HG03342 (cell line): Measurements from ENCODE around the gene MME.

Experiments used
- ATAC-seq: cut with Tn5 transposase; IDR thresholded peaks from one replicate; pipeline ENCODE4 v1.9.1; 2021; ENCODE audit warnings: mild to moderate bottlenecking, moderate library complexity; ENCODE audit not compliant: unreplicated experiment

The MME gene

DNA sequence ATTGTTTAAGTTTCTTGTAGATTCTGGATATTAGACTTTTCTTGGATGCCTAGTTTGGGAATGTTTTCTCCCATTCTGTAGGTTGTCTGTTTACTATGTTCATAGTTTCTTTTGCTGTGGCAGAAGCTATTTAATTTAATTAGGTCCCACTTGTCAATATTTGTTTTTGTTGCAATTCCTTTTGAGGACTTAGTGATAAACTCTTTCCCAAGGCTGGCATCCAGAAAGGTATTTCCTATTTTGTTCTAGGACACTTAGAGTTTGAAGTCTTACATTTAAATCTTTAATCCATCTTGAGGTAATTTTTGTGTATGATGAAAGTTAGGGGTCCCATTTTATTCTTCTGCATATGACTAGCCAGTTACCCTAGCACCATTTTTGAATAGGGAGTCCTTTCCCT lies 54.9 kb downstream of the MME start:
- ATAC-seq = no peak

DNA sequence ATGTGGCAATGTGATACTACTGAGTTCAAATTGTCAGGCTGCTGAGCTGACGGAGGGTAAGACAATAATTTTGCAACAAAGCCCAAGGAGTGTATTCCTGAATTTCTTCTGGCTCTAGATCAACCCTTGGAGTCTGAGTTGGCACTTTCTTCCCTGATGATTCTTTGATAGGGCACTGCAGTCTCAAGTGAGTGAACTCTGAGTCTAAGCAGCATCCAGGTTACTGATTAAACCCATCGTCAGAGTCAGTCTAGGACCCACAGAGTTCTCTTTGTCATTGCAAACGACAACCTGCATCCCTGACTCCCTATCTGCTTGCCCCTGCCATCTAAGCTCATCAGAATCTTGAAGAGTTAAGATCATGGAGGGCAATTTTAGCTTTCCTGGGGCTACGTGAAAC lies 58.6 kb downstream of the MME start:
- ATAC-seq = no peak

DNA sequence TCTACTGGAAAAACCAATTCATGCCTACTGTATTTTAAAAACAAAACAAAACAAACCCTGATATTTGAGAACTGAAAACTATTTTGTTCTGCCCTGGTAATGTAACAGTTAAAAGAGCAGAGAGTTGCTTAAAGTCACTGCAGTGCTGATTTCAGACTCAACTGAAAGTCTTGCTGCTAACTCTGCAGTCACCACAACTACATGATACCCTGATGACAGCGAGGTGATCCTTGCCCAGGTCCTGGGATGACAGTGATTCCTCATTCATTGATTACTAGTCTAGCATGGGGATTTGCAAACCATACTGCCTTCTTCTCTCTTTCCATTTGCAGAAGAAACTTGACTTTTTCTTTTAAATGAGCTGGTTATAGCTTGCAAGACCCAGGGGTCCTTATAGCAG lies 67.5 kb downstream of the MME start:
- no peak for ATAC-seq

DNA sequence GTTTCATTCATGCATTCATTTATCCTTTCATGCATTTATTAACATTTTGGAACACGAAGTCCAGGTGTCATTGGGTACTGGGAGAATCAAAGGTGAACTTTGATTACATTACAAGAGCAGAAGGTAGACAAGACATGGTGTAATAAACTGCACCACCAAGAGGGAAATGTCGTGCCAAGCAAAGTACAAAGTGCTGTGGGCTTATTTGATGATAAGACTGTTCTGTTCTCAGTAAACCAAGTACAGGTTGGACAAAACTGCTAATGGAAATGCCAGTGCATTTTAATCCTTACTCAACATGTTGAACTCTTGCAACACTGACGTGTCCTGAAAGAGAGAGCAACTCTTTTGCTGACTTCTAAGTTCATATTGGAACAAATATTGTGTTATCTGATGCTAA lies 69.4 kb downstream of the MME start:
- ATAC-seq = no peak

DNA sequence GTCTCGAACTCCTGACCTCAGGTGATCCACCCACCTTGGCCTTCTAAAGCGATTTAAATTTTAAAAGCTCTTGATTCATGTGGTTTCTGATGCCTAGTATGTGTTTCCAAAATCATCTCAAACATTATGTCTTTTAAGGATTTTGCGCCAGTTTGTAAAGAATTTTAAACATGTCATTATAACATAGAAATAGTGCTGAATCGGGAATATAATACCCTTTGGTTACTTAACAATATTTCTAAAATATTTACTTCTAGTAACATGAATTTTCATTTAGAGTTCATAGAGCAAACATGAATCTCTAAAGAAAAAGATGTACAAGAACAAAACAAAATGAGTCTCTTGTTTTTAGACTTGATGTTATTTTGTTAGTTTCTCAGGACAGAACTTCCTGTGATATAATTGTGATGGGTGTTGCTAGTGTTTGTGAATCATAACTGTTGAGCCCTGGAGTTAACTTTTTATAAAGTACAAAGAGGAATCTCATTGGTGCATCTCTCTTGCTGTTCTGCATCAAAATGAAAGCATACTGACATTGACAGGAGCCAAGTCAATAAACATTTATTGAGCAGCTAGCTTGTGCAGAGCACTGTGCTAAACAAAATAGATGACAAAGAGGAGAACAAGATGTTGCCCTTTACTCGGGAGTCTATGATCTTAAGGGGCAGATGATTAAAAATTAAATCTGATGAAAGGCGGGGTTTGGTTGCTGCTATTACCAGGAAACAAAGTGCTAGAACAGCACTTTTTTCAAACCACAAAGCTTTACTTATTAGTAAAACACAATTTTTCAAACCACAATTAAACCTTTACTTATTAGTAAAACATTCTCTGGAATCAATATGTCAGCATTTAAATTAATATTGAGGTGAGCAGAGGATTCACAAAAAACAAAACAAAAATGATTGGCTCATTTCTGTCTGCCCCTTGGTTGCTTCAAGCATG lies 73.4 kb downstream of the MME start:
- no peak for ATAC-seq

DNA sequence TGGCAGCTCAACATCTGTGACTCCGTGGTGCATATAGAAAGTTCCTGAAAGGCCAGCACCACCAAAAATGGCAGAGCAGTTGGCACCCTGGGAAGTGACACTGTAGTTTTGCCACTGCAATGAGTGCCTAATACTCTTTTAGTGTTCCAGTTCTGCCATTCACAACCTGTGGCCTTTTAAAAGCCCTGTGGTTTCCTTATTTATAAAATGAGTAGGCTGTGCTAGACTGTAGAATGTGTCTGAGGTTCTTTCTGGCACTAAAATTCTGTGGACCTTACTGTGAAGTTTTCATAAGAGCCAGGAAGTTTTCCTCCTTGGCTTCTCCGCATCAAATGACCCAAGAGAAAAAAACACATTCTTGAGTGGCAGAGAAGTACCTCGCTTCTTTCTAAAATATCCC lies 74.1 kb downstream of the MME start:
- ATAC-seq = no peak

DNA sequence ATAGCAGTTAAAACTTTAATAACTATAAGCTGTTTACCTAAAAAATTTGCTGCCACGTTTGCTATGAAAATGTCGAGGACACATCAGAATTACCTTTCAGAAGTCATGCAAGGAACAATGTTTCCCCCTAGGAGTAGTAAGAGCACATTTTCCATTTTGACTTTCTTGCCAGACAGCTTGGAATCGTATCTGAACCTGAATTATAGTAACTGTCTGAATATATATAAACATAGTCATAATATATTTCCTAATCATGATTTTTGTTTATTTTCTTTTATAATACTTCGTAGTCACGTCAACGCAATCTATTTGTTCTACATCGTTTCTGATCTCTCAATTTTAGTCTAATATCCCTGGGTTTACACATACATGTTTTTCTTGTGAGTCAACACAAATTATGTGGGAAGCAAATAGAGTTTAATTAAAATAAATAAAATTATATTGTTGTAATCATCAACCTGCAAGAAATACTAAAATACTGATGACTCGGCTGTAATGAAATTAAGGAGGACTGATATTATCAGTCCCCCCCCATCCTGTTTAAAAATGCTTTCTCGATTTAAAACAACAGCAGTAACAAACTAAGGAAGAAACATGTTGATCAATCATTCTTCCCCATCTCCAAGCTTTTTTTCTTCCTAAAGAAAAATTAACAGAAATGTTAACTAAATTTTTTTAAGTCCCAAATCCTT lies 78.4 kb downstream of the MME start:
- ATAC-seq = no peak

DNA sequence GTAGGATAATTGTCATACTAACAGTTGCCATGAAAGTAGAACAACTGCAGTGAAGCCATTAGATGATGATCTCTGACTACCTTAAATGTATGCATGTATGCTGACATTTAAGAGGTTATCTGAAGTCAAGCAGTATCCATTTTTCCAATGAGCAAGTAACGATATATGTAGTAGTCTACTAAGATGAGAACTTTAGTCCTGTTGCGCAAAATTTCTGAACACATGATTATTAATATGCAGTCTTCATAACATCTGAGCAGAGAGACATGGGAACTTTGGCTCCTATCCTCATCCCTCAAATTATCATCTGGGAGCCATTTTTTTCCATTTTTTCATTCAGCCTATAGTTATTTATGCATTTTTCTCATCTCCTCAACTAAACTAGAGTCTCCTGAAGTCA lies 79.2 kb downstream of the MME start:
- no peak for ATAC-seq

DNA sequence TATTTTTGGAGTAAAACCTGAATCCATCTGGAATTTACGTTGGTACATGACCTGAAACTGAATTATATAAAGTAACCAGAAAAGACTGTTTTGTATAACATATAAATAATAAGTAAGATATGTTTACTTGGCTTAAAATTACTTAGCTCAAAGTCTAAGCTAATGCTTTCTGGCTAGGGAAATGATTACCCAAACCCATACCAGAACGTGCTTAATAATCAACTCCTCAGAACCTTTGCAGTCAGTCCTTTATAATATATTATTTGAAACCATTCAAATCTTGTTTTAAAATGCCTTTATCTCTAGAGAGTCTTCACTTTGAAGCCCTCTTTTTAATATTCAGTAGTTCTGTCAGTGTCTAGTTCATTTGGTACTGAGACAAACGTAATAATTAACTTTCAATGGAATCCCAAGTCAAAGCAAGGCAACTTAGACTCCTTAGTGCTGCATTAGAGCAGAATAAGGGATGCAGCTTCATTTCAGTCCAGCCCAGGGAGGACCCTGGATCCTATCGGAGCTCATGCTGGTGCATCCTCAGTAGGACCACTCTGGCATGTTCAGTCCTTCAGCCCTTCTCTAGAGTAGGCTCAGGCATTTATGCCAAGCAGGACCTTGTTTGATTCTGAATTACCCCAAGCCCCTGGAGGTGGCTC lies 81.6 kb downstream of the MME start:
- ATAC-seq = no peak

DNA sequence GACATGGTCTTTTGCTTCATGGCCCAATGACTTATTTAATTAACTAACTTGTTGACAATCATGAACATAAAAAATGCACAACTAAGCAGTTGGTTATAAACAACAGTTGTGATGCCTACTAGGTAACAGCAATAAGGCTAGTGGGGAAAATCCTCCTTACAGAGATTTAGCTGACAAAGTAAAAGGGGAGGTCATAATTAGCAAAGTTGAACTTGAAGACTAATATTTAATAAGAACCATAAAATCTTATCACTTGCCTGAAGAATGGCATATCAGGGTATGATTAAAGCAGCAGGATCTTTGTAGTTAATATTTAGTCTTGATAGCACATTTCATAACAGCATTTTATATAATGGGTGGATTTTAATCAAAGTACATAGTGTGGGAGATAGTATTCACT lies 84.2 kb downstream of the MME start:
- no peak for ATAC-seq

DNA sequence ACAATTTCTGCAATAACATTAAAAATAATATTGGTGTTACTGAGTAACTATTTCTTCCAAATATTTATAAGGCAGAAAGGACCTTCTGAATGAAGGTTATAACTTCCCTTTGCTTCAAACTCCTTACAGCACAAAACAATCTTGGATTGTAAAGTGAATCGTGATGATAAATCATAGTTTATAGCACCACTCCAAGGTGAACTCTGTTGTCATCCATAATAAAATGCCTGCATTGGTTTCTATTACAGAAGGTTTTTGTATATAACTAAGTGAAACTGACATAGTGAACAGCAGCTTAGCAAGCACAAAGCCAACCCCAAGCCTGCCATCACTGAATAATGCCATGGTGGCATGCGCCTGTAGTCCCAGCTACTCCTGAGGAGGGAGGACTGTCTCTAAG lies 86.3 kb downstream of the MME start:
- no peak for ATAC-seq

DNA sequence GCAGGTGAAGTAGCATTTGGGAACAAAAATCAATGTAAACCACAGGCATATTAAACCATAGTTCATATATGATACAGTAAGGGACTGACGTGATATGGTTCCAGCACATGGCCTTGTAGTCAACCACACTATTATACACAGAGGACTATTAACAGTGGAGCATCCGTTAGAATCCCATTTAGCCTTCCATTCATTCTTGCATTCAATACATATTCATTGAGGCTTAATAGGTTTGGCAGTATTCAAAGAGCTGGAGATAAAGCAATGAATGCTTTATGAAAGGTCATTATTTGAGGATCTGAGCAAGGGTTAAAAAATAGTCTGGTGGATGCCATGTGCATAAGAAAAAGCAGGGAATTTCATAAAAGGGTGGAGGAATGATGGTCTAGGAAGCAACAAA lies 89.1 kb downstream of the MME start:
- ATAC-seq = no peak

DNA sequence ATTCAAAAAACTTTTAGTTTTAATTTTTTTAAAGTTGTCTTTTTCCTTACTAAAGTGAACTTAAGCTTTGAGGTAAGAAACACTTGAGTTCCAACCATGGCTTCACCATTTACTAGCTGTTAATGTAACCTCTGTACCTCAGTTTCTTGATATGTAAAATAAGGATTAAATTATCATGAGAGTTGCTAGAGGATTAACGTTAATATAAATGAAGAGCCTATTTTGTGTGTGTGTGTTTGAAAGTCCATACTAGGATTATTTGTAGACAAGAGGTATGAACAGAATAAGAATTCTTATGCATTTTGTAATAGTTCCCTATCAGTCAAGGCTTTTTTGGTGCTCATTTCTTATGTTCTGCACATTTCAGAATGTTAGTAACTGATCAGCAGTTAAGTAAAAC lies 93.7 kb downstream of the MME start:
- ATAC-seq = no peak

DNA sequence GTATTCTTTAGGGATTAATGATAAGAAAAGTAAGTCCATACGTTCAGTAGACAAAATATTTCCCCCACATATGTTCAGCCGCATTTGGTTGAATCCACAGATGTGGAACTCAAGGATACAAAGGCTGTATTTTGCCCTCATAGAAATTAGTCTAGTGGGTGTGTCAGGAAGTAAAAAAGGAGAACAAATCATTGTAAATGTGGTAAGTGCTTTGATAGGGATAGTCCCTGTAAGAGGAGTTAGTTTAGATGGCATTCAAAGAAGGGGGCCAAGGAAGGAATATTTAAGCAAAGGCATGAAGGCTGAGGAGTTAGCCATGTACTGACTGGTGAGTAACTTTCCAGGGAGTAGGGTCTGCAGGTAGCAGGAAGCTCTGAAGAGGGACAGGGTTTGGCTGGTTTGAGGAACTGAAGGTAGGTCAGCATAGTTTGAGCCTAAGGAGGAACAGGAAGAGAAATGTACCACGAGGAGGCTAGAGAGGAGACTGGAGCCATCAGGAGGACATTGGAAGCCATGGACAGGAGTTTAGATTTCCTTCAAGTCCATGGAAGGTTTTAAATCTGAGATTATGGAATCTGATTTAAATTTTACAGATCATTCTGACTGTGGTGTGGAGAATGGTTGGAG lies 98.8 kb downstream of the MME start:
- ATAC-seq = no peak

DNA sequence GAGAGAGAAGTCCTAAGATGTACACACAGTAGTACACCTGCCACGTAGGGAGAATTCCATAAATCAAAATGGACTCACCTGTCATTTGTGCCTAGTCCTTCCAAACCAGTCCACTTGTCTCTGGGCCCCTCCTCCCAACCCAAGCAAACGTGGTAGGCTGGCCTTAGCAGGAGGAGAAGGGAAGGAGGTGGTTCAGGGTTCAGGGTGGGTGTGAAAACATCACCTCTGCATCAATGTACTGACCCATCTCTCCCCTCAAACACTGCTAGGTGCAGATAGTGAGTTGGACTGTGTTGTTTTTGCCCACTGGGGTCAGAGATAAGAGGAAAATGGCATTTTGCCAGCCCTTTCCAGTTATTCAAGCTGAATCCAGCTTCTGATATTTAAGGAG lies 99.3 kb downstream of the MME start:
- no peak for ATAC-seq

DNA sequence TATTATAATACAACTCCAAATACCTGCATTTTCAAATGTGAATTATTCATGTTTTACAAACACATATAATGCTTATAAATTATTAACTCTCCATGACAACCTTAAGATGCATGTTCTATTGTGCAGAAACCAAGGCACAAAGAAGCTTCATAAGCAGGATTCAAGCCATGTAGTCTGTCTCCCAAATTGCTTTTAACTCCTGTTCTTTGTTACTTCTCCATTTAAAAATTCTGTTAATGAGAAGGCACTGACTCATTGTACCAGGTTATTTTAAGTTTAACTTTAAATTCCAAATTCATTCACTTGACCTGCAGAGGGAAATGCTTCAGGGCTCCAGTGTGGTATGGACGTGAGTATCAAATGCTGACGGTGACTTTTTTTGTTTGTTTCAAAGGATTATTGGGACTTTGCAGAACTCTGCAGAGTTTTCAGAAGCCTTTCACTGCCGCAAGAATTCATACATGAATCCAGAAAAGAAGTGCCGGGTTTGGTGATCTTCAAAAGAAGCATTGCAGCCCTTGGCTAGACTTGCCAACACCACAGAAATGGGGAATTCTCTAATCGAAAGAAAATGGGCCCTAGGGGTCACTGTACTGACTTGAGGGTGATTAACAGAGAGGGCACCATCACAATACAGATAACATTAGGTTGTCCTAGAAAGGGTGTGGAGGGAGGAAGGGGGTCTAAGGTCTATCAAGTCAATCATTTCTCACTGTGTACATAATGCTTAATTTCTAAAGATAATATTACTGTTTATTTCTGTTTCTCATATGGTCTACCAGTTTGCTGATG lies 100.0 kb downstream of the MME start:
- ATAC-seq = no peak

DNA sequence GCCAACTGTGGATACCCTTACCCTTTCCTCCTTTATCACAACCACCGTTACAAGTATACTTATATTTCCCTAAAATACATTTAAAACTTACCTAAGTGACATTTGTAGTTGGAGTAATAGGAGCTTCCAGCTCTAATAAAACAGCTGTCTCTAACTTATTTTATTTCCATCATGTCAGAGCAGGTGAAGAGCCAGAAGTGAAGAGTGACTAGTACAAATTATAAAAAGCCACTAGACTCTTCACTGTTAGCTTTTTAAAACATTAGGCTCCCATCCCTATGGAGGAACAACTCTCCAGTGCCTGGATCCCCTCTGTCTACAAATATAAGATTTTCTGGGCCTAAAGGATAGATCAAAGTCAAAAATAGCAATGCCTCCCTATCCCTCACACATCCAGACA lies 102.3 kb downstream of the MME start:
- ATAC-seq = no peak

DNA sequence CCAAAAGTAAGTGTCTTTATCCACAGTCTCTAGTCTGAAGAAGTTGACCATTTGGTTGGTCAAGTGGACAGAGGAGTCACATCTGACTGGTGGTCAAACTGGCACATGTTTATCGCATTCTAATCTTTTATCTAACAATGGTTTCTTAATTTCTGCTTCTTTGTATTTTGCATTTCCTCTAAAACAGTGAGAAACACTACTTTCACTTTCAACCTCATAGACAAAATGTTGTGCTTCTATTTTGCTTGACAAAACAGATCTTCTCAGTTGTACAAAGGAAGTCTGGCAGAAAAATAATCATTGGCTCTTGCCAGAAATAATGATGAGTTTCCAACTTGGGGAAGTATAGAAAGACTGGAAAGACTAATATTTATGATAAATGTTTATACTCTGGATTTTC lies 103.9 kb downstream of the MME start:
- ATAC-seq = peak; percentile 46

DNA sequence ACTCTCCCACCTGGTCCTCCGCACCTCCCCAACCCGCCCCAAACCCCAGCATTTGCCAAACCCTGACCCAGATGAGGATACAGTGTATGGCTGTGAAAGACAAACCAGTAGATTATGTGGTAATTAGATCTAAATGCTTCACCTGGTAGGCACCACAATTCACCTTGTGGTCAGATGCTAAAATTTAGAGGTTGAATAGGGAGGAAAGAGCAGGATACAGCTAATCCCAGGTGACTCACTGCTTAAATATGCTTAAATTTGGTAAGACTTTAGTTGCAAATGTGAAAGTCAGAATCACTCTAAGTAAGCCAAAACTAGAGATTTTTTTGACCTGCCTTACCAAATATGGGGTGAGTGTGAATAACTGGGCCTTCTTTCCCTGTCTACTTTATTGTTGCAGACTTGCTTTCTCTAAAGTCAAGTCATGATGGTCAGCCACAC lies 105.5 kb downstream of the MME start:
- ATAC-seq = no peak

DNA sequence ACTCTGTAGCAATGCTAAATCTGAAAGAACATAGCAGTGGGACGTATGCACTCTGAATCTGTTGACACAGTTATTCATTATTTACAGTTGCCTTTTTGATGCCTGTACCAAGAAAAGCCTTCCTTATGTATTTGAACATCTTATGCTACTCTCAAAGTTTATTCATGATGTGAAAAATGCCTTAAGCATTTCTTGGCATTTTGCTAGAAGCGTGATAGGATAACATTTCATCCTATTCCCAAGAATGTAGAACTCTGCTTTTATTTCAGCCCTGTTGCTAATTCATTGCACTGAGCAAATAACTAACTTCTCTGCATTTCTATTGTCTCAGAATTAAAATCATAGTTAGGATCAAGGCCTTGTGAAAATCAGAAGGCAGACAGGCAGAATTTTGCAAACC lies 107.9 kb downstream of the MME start:
- ATAC-seq = no peak

DNA sequence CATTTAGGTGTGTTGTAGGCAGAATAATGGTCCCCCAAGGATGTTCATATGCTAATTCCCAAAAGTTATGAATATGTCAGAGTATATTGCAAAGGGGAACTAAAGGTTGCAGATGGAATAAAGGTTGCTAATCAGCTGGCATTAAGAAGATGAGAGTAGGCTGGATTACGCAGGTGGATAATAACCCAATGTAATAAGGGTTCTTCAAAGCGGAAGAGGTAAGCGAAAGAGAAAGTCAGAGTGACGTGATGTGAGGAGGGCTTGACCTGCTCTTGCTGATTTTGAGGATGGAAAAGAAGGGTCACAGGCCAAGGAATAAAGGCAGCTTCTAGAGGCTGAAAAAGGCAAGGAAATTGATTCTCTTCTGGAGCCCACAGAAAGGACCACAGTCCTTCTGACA lies 109.4 kb downstream of the MME start:
- no peak for ATAC-seq
